NCI-H524 treated with DMSO at 0.1 percent for 48 hours (cell line): Measurements from ENCODE around the gene GKN1.
A peak's percentile ranks its signal among the peaks of the same experiment; 100 is the strongest.
"Not testable (repeated sequence)": the region's sequence is repeated elsewhere in the genome, so short reads cannot be mapped to it uniquely, and the experiment has no call there.

Experiments
- DNase-seq: peaks from one replicate; lab custom pipeline; 2025; lab: John Stamatoyannopoulos, UW

Gene GKN1

GRCh38 chr2:68974251-68974650, at the start of gene GKN1:
Gene GKN1, plus strand, starts transcription at chr2:68974636. Its CDS starts 42 bp downstream, at chr2:68974678.
- no peak for DNase-seq

- no peak for DNase-seq
Observed at GRCh38 chr2:68925295-68925896, 49.0 kb upstream of the GKN1 start.

- no peak for DNase-seq
Observed at GRCh38 chr2:68926796-68927195, 47.6 kb upstream of the GKN1 start.

GRCh38 chr2:68931149-68931711, 43.2 kb upstream of the GKN1 start:
- DNase-seq, result no peak

GRCh38 chr2:68931799-68932198, 42.6 kb upstream of the GKN1 start:
- no peak for DNase-seq

- no peak for DNase-seq
Observed at GRCh38 chr2:68932402-68932801, 42.0 kb upstream of the GKN1 start.

- no peak for DNase-seq
Observed at GRCh38 chr2:68934021-68934420, 40.4 kb upstream of the GKN1 start.

GRCh38 chr2:68935471-68935870, 39.0 kb upstream of the GKN1 start:
- DNase-seq, result no peak

- no peak for DNase-seq
Observed at GRCh38 chr2:68936427-68936826, 38.0 kb upstream of the GKN1 start.

GRCh38 chr2:68936889-68937288, 37.5 kb upstream of the GKN1 start:
- no peak for DNase-seq

- DNase-seq, result no peak
Observed at GRCh38 chr2:68937346-68938055, 36.9 kb upstream of the GKN1 start.

- no peak for DNase-seq
Observed at GRCh38 chr2:68938938-68939337, 35.5 kb upstream of the GKN1 start.

- no peak for DNase-seq
Observed at GRCh38 chr2:68939962-68940361, 34.5 kb upstream of the GKN1 start.

- DNase-seq, result no peak
Observed at GRCh38 chr2:68940369-68940768, 34.1 kb upstream of the GKN1 start.

- DNase-seq, result no peak
Observed at GRCh38 chr2:68942827-68943226, 31.6 kb upstream of the GKN1 start.

GRCh38 chr2:68943581-68944568, 30.6 kb upstream of the GKN1 start:
- DNase-seq, result peak; percentile 63

GRCh38 chr2:68946117-68946516, 28.3 kb upstream of the GKN1 start:
- DNase-seq, result no peak

GRCh38 chr2:68948710-68949109, 25.7 kb upstream of the GKN1 start:
- no peak for DNase-seq

- no peak for DNase-seq
Observed at GRCh38 chr2:68951899-68952298, 22.5 kb upstream of the GKN1 start.

GRCh38 chr2:68952887-68953521, 21.4 kb upstream of the GKN1 start, which contains the start of gene GKN2:
Gene GKN2, minus strand, starts transcription at chr2:68952893. Its CDS starts 32 bp downstream, at chr2:68952861.
- DNase-seq, result no peak

- DNase-seq, result not testable (repeated sequence)
Observed at GRCh38 chr2:68955432-68955831, 19.0 kb upstream of the GKN1 start.

- no peak for DNase-seq
Observed at GRCh38 chr2:68959001-68959400, 15.4 kb upstream of the GKN1 start.
